ENCODE measurements around the gene SLC6A6.

- TF ChIP-seq, protein P1, sequence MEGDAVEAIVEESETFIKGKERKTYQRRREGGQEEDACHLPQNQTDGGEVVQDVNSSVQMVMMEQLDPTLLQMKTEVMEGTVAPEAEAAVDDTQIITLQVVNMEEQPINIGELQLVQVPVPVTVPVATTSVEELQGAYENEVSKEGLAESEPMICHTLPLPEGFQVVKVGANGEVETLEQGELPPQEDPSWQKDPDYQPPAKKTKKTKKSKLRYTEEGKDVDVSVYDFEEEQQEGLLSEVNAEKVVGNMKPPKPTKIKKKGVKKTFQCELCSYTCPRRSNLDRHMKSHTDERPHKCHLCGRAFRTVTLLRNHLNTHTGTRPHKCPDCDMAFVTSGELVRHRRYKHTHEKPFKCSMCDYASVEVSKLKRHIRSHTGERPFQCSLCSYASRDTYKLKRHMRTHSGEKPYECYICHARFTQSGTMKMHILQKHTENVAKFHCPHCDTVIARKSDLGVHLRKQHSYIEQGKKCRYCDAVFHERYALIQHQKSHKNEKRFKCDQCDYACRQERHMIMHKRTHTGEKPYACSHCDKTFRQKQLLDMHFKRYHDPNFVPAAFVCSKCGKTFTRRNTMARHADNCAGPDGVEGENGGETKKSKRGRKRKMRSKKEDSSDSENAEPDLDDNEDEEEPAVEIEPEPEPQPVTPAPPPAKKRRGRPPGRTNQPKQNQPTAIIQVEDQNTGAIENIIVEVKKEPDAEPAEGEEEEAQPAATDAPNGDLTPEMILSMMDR (IDR thresholded peaks at IDR 0.05), result no peak
- TF ChIP-seq EZH2phosphoT487 (IDR thresholded peaks at IDR 0.05; ENCODE audit: borderline replicate concordance, low read depth) (no peak), RFX5 (IDR thresholded peaks at IDR 0.05; ENCODE audit: low read length) (no peak), POLR2AphosphoS5 (IDR thresholded peaks at IDR 0.05; ENCODE audit: low read depth, low read length) (no peak), GABPA (IDR thresholded peaks at IDR 0.05; ENCODE audit: low read depth) (no peak), EP300 (IDR thresholded peaks at IDR 0.05; ENCODE audit: borderline replicate concordance in 1 of 2, low read depth in 1 of 2, low read length in 1 of 2) (no peak), TAF1 (IDR thresholded peaks at IDR 0.05; ENCODE audit: borderline replicate concordance, low read depth, low read length) (no peak), SMC3 (IDR thresholded peaks at IDR 0.05; ENCODE audit: low read depth, low read length) (no peak), RAD21 (IDR thresholded peaks at IDR 0.05; ENCODE audit: low read length) (no peak), FOXJ3 (CRISPR knock-in tag; IDR thresholded peaks at IDR 0.05) (no peak), CHD2 (IDR thresholded peaks at IDR 0.05; ENCODE audit: low read length, partially characterized antibody) (no peak)
- TF ChIP-seq, protein P2, sequence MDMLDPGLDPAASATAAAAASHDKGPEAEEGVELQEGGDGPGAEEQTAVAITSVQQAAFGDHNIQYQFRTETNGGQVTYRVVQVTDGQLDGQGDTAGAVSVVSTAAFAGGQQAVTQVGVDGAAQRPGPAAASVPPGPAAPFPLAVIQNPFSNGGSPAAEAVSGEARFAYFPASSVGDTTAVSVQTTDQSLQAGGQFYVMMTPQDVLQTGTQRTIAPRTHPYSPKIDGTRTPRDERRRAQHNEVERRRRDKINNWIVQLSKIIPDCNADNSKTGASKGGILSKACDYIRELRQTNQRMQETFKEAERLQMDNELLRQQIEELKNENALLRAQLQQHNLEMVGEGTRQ (IDR thresholded peaks at IDR 0.05; ENCODE audit: borderline replicate concordance, low read depth, low read length), result no peak
- TF ChIP-seq, protein P3, sequence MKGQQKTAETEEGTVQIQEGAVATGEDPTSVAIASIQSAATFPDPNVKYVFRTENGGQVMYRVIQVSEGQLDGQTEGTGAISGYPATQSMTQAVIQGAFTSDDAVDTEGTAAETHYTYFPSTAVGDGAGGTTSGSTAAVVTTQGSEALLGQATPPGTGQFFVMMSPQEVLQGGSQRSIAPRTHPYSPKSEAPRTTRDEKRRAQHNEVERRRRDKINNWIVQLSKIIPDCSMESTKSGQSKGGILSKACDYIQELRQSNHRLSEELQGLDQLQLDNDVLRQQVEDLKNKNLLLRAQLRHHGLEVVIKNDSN (IDR thresholded peaks at IDR 0.05; ENCODE audit: borderline replicate concordance, low read depth), result no peak
Measured at GRCh38 chr3:14393440-14394106, 8.8 kb upstream of the SLC6A6 start.

Measured in SK-N-SH (cell line).